NCI-H146 treated with DMSO at 0.1 percent for 48 hours (cell line): ENCODE measurements around the gene DLG2.
"Not testable (repeated sequence)": the region's sequence is repeated elsewhere in the genome, so short reads cannot be mapped to it uniquely, and the experiment has no call there.

ENCODE experiments used
- DNase-seq: peaks from one replicate; lab custom pipeline; 2025; ENCODE audit not compliant: unreplicated experiment; lab: John Stamatoyannopoulos, UW

Gene DLG2

DNA sequence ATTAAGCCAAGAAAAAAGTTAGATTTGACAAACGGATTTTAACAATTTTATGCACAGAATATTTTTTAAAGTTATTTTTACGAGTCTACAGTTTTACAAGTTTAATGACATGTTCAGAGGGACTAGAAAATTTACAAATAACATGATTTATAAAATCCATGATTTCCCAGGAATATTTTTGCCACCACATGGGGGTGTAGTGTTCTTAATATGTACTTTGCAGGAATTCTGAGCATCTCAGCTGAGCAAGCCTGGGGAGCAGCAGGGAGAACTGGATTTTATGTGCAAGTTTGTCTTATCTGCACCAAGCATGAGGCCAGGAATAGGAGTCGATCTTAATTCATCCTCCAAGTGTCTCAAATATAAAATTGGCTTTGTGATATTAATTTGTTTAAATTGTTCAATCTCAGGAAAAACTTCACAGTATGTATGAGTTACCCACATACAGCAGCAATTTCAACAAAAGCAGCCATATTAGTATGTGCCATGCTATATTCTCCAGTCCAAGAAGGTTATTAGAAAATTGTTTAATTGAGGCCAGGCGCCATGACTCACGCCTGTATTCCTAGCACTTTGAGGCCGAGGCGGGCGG, 826.3 kb downstream of the DLG2 start:
- no peak for DNase-seq

DNA sequence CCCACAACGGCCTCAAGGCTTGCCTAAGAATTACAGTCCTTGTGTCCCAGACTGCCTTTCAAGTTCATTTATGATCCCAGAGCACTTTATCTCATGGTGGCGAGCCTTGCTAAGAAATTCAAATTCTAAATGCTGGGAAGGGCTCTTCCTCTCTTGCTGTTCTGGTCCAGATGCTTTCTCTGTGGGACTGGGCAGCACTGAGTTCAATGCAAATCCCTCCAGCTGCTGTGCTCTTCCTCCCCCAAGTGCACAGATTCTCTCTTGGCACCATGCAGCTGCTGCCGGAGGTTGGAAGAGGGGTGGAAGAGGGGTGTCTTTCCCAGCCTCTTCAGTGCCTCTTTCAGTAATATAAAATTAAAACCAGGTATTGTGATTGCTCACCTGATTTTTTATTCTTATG, 828.0 kb downstream of the DLG2 start:
- no peak for DNase-seq

DNA sequence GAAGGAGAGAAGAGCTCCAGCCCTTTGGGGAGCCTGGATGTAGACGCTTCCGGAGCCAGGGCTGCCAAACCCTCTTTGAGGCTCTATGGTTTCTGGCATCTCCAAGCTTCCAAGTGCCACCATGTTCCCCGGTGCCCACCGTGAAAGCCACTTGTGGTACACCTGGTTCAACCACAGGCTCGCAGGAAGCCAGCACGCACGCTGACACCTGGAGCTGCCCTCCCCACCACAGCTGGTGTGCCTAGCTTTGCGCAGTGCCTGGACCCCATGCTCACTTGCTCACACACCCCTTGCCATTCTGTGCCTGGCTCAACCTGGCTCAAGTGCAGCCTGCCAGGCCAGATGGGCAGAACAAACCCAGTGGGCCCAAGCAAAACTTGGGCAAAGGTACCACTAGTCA, 831.4 kb downstream of the DLG2 start:
- no peak for DNase-seq

DNA sequence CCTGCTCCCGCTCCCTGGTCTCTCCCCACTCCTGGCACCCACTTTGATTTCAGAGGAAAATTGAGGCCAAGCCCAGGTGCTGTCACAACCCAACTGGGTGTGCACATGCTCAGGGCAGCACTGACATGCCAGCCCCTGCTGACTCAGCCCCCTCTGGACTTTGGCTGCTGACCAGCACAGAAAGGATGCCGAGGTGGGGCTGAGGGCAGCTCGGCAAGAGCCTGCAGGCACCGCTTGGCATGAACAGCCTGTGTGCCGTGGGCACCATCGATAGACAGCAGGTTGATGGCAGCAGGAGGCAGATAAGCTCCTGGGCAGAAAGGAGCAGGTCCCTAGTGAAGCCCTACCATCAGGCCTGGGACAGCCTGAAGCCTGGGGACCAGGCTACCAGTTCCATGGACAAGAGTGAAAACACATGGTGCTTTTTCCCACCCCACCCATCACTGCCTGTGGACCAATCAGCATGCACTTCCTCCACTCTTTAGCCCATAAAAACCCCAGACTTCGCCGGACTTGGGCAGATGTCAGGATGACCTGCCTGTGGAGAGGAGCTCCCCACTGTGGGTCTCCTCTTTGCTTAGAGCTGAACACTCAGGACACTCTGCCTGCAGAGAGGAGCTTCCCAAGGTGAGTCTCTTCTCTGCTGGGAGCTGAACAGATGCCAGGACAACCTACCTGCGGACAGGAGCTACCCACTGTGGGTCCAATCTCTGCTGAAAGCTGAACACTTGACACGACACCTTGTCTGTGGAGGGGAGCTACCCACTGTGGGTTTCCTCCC, 832.3 kb downstream of the DLG2 start:
- no peak for DNase-seq

DNA sequence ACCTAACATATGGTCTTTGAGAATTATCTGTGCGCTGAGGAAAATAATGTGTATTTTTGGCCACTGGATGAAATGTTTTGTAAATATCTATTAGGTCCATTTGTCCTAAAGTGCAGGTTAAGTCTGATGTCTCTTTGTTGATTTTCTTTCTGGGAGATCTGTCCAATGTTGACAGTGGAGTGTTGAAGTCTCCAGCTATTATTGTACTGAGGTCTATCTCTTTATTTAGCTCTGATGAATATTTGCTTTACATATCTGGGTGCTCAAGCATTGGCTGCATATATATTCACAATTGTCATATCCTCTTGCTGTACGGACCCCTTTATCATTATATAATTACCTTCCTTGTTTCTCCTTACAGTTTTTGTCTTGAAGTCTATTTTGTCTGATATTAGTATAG, 833.8 kb downstream of the DLG2 start:
- DNase-seq: no peak

DNA sequence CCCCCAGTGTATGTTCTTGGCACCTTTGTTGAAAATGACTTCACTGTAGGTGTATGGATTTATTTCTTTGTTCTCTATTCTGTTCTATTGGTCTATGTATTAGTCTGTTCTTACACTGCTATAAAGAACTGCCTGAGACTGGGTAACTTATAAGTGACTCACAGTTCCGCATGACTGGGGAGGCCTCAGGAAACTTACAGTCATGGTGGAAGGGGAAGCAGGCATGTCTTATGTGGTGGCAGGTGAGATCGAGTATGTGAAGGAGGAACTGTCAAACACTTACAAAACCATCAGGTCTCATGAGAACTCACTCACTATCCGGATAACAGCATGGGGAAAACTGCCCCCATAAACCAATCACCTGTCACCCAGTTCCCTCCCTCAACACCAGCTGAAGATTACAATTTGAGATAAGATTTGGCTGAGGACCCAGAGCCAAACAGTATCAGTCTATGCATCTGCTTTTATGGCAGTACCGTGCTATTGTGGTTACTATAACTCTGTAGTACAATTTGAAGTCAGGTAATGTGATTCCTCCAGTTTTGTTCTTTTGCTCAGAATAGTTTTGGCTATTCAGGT, 836.2 kb downstream of the DLG2 start:
- DNase-seq: no peak

DNA sequence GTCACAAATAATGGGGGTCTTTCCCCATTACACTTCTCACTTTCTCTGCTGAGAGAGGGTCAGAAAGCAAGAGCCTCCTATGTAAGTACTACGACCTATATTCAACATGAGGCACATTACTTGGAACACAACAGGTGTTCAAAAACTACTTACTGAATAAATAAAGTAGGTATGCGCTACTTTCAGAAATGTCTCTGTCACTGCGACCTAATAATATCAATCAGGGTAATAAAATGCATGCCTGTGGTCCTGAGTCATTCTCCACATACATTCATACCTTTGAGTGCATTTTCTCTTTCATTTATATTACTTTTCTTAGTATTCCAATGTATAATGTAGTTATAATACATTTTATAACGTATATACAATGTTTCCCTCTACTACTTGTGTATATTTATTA, 838.9 kb downstream of the DLG2 start:
- no peak for DNase-seq

DNA sequence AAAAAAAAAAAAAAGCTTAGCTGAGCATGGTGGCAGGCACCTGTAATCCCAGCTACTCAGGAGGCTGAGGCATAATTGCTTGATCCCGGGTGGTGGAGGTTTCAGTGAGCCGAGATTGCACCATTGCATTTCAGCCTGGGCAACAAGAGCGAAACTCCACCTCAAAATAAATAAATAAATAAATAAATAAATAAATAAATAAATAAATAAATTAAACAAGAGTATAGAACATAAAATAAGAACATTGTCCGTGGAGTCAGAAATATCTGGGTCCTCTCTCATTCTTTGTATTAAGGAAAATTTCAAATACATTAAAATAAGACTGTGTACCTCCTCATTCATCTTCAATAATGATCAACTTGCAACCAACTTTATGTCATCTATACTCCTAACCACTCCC, 843.0 kb downstream of the DLG2 start:
- DNase-seq: not testable (repeated sequence)

DNA sequence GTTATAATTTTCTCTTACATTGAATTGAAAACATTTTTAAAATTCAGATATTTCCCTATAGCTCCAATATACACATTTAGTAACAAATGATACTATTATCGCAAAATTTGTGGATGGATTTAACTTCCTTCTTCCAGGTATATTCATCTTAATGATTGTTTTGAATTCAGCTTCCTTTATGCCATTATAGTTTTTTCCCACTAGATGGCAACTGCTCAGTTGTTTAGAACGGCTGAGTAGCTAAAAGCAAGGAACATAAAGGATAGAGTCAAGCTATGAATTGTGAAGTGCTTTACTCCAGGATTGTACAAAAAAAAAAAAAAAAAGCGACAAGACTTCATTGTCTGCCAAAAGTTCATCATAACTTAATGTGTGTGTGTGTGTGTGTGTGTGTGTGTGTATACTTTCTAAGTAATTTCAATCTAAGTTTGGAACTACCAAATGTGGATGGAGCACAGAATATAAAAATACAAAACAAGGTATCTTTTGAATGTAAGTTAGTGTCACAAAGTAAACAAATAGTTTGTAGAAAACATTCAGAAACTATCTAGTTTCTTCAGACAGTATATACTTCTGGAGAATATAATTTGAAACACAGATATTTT, 846.4 kb downstream of the DLG2 start:
- no peak for DNase-seq

DNA sequence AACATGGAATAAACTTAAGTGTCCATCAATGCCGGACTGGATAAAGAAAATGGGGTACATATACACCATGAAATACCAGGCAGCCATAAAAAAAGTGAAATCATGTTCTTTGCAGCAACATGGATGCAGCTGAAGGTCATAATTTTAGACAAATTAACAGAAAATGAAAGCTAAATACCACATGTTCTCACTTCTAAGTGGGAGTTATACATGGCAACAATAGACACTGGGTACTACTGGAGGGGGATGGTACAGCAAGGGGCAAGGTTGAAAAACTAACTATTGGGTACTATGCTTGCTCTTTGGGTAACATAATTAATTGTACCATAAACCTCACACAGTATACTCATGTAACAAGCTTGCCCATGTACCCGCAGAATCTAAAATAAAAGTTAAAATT, 851.6 kb downstream of the DLG2 start:
- no peak for DNase-seq

DNA sequence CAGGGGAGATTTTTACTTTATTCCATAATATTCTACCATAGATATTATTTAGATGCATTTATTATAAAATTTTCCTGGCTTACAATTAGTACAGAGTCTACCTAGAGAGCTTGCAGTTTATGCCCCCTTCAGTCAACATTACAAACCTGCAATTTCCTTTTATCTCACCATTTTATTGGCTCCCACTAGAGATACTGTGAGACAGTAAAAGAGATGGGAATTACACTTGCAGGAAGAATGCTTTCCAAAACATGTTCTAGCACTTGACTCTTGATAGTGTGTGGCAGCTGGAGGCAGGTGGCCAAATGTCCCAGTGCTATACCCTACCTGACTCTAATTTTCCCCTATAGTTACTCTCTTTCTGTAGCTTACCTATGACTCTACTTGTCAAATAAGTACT, 863.2 kb downstream of the DLG2 start:
- DNase-seq: no peak

DNA sequence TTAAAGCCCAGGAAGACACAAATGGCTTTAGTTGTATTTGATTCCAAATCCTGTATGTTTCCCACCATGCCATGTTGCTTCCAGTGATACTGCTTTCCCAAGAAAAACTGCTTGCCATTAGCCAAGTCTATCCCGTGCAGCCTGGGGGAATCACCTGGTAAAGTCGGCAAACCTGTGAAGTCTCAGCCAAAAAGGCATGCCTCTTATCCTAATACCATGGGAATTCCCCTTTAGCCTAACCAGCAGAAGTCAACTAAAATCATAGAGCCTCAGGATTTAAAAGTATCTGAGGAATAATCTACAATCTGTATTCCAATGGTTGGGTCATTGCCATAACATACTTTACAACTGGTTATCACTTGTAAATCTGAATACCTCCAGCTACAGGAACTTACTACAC, 869.4 kb downstream of the DLG2 start:
- DNase-seq: no peak

DNA sequence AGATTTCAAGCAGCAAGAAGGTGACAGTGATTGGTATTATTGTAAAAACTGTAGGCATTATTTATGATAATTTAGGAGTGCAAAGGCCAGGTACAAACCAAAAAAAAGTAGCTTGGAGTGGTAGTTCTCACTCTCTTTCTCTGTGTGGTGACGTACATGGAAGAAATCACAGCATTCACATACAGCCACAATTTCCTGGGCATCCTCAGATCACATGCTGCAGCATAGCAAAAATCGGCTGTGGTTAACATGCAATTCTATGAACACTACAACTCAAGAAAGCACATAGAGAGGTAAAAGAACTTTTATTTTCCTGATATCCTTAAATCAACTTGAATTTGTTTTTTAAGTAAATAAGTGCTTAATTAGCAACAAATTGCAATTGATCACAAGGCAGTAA, 875.8 kb downstream of the DLG2 start:
- no peak for DNase-seq

DNA sequence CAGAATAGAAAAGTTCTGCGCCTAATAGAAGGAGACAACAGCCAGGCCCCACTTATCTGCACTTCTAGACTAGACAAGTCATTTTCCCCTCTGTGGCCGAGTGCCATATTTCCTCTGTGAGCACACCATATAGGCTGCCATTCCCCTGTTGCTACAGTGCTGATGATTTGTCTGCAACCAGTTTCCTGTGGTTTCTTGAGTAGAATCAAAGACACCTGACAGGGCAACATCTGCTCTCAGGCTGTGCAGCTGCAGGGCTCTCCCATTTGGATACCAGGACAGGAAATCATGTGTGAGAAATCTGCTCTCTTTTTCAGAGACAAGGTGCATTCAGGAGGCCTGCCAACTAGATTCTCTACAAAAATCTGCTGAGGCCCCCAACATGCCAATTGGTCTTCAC, 879.3 kb downstream of the DLG2 start:
- DNase-seq: no peak

DNA sequence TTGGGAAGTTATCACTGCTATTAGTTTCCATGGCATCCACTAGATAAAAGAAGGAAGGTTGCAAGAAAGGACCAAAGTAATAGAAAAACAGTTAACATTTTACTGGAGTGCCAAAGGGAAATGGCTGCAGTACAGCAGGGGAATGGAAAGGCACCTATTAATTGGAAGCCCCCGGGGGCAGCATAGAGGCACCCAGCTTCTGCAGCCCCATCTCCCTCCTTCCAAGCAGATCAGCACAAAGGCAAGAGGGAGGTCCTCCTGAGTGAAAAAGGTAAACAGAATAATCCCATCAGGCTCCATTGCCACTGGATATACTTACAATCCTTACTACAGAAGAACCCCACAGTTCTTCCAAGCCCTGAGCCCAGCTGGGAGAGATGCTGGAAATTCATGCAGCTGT, 887.1 kb downstream of the DLG2 start:
- DNase-seq: no peak

DNA sequence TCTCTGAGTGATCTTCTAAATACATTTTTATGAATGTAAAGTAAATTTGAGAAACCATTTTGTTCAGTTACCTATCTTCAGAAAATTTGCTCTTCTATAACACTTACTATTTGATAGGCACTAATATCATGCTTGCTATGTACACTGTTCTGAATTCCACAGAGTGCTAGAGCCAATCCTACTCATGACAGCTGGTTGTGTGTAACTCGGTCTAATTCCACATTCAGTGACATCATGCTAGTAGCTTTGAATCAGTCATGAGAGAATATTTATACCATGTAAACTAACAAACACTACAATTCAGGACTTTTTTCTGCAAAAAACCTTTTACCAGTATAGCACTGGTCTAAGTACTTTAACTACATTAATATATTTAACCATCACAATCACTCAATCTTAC, 902.9 kb downstream of the DLG2 start:
- DNase-seq: no peak

DNA sequence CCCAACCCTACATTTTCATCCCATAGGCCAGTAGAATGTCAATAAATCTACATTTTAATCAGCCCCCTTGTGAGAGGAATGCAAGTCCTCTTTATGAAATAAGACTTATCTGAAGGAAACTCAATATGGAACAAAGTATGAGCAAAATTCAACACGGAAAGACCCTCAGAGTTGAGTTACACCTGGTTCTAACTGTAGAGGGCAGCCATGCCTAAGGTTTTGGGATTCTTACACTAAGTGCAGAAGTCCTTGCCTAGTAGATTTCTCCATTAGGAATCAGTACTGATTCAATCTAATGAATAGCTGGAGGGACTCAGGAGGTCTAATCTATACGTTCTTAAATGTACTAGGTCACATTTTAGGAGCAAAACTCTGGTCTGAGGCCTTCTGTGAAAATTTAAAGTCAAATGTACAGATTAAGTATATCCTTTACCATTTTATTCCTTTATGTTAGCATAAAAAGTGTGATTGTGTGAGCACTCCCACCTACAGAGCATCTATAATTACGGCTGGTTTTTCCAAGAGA, 904.5 kb downstream of the DLG2 start:
- no peak for DNase-seq

DNA sequence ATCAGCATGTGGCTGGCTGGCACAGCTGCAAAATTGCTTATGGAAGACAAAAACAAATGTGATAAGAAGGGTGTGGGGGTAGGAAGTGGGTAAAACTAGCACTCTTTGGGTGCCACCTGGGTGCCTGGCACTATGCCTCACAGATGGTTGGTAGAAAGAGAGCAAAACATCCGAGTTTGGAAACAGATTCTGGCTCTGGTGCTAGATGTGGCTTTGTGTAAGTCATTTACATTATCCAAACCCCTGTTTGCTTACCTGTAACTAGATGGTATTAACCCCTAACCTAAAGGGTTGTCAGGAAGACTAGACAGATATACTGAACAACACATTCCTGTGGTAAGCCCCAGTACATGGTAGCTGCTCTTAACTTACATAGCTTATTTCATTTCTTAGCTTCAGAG, 905.6 kb downstream of the DLG2 start:
- DNase-seq: no peak

DNA sequence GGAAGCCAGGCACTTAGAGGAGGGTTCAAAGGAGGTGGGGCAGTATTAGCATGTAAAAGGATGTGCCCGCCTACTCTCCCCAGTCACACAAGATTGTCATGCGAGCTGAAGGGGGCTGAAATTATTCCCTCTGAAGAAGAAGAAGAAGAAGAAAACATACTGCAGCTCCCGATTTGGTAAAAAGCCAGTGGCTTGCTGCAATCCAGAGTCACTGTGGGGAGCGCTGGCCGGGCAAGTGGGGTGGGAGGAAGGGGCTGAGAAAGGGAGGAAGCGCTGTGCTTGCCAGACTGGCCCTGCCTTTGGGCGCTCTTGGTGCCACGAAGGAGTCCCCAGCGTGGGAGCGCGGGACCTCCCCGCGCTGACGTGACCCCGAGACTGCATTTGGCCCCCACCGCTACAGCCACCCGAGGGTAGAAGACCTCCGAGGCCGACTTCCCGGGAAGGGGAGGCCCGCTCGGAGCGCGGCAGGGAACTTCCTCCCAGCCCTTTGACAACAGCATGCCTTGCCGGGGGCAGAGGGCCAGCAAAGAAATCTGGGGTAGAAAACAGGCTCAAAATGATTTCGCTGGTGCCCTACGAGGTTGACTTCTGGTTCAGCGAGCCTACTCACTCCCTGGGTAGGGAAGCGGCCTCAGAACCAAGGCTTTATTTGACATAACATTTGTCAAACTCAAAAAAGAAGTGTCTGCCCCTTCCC, 906.3 kb downstream of the DLG2 start:
- peak; percentile 2 for DNase-seq

DNA sequence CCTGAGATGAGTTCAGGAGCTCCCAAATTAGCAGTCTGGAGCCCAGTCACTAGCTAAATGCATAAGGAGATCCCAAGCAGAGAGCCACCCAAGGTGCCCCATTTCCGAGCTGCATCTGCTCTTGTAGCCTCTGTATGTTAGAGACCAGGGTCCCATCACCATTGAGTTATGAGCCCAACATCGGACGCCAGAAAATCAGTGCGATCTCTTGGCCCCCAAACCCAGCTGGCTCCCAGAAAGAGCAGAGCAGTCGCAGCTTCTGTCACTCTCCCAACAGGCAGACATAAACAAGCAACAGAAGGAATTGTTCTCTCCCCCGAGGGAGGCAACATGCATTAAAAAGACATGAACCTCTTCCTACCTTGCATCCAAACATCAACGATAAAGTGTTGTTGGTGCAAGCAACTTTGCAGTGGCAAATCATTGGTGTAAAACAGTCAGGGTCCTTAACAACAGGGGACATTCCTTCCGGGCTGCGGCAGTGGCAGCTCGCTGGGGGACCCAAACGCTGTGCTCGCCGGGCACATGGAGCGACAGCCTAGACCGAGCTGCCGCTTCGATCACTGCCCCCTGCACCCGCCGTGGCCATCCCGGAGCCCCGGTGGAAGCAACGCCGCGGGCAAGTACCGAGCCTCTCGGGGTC, 907.1 kb downstream of the DLG2 start:
- DNase-seq: no peak

DNA sequence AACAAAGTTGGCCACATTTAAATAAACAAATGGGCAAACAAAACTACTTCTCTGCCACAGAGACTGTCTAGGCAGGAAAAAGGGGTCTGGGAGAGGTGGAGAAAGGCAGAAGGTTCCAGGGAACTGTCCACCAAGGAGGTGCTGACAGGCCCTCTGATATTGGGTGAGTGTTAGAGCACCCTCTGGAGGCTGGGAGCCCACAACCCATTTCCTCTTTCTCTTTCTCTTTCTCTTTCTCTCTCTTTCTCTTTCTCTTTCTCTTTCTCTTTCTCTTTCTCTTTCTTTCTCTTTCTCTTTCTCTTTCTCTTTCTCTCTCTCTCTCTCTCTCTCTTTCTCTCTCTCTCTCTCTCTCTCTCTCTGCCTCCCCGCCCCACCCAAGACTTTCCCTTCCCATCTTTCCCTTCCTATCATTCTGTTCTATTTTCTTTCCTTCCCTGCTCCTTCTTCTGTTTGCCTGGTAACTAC, 912.8 kb downstream of the DLG2 start:
- no peak for DNase-seq
